PC-9 (cell line): Measurements from ENCODE around the gene RHBDL1.

Source experiments
- CTCF ChIP-seq: fragments of 200-600 bp; sonication (generic); conservative IDR thresholded peaks from 2 replicates; pipeline ENCODE4 v1.6.1; 2017; ENCODE audit warnings: mixed run types, antibody characterized with exemption, mild to moderate bottlenecking, moderate library complexity
- EZH2 ChIP-seq: fragments of 200-600 bp; sonication (generic); IDR thresholded peaks from 2 replicates; pipeline ENCODE4 v1.8.0; 2017; ENCODE audit warnings: antibody characterized with exemption, low read depth

DNA sequence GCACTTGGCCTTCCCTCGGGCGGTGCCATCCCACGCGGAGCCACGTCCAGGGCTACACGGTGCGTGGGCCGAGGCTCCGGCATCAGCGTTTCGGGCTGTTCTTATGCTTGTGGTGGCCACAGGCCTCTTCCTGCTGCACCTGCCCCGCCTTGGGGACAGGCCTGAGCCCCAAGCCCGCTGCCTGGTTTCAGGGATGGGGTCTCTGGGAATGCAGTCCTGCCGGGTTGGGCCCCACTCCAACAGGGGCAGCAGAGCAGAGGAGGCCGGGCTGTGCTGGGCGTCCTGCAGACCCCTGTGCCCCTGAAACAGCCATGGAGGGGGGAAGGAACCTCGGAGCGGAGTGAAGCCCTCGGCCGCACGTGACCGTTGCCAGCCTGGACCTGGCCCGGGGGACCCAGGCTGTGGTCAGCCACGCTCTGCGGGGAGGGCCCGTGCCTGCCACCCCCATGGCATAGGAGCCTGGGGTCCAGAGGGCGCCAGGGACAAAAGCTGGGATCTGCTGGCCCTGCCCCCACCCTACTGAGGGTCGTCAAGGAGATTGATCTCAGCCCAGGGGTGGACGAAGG, 45.1 kb upstream of the RHBDL1 start:
- no peak for TF ChIP-seq CTCF
- no peak for TF ChIP-seq EZH2
